NCI-H526 treated with DMSO at 0.1 percent for 48 hours (cell line): ENCODE results near the gene HPSE.

Experiments used
- DNase-seq: peaks from one replicate; lab custom pipeline; 2025; lab: John Stamatoyannopoulos, UW

The HPSE gene

DNA sequence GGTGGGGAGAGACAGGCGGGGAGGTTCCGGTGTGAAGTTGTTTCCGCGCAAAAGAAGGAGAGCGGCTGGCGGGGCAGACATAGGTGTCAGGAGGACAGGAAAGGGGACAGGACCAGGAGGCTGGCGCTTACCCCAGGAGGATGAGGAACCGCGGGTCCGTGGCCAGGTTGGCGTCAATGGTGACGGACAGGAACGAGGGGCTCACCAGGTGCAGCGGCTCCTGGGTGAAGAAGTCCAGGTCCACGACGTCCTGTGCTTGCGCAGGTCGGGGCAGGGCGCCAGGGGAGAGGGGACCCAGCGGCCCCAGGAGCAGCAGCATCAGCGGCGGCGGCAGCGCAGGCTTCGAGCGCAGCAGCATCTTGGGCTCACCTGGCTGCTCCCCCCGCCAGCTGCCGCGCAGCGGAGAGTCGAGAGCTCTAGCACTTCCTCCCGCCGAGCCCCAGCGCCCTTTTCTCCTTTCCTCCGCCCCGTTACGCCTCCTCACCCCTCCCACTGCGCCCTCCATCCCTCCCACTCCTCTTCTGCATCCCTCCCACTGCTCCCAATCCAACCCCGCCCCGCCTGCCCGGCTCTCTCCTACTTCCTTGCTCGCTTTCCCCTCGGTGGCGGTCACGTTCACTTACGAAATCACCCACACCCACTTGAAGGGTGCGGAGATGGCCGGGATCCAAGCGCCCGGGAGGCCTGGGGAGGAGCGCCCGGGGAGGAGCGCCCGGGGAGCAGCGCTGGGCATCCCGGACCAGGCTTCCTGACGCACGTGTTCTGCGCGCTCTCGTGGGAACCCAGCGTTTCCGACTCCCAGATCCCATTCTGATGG lies at the start of gene HPSE:
TSS of gene HPSE (minus strand) at position 424 of the 817 bp plus-strand sequence. CDS start at position 358, 66 bp downstream.
- DNase-seq, result no peak

DNA sequence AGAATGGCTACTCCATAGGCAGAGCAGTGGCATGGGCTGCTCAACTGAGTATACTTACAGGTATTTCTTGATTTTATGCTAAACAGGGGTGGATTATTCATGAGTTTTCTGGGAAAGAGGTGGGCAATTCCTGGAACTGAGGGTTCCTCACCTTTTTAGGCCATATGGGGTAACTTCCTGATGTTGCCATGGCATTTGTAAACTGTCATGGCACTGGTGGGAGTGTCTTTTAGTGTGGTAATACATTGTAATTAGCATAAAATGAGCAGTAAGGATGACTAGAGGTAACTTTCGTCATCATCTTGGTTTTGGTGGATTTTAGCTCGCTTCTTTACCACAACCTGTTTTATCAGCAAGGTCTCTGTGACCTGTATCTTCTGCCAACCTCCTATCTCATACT lies 48.2 kb upstream of the HPSE start:
- DNase-seq, result no peak

DNA sequence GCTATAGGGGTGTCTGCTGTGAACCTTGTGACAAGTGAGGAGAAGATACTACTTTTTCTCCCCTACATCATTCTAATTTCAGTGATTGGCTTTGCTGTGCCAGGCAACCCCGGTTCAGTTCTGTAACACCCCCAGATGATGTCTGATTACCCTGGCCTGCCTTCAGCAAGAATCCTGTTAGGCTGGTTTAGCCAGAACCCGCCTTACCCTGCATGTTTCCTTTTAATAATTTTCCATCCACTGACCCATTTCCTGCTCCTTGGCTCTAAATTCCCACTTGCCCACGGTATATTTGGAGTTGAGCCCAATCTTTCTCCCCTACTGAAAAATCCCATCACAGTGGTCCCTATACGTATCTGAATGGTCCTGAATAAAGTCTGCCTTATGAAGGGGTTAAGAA lies 46.5 kb upstream of the HPSE start:
- no peak for DNase-seq

DNA sequence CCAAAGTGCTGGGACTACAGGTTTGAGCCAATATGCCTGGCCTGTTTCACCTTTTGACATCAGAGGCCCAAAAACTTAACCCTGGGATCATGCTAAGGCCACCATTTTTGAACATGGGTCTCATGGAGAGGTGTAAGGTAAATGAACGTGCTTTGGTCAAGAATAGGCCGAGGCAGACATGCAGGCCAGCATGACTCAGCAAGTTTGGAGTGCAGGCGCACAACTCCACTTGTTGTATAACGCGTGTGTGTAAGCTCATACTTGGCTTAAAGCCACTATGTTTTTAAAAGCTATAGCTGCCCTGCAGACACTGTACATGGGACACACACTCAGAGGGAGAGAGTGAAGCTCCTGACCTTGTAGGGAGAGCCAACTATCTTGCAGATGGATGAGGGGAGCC lies 43.8 kb upstream of the HPSE start:
- DNase-seq, result no peak

DNA sequence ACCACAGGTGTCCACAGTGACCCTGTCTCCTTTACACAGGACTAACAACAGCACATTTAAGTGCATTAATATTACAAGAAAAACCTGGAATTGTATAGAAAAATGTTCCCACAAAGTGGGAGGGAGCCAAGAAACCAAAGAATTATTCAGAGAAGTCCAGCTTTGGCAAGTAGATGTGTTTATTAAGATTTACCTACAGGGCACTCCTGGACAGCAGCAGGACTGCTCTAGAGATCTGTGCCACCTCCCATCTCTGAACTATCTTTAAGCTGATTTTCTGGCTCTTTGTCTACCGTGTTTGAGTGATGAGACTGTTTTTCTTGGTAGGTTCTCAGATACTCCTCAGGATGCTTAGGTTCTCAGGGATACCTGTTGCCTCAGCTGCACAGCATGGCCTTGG lies 38.3 kb upstream of the HPSE start:
- DNase-seq, result no peak

DNA sequence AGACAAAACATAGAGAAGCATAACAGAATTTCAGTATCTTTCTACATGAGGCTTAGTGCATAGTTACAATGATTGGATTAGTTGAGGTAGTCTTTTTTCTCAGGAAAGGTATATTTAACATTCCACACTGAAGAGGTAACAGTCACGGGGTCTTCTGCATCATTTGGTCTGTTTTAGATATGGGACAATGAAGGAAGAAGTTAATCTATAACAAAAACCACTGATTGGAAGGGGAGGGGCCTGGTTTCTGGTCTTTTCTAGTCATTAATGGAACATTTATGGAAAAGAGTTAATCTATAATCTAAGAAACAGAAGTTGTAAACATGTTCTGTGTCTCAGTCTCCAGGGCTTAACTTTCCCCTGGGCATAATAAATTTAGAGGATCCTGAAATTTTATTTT lies 37.3 kb upstream of the HPSE start:
- DNase-seq, result no peak

DNA sequence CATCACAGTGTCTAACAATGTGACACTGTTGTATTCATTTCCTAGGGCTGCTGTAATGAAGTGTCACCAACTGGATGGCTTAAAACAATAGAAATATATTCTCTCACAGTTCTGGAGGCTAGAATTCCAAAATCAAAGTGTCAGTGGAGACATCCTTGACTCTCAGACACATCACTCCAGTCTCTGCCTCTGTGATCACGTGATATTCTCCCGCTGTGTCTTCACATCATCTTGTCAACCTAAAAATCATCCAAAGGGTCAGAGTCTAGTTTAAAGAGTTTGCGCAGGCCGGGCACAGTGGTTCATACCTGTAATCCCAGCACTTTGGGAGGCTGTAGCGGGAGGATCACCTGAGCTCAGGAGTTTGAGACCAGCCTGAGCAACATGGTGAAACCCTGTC lies 36.6 kb upstream of the HPSE start:
- DNase-seq, result no peak

DNA sequence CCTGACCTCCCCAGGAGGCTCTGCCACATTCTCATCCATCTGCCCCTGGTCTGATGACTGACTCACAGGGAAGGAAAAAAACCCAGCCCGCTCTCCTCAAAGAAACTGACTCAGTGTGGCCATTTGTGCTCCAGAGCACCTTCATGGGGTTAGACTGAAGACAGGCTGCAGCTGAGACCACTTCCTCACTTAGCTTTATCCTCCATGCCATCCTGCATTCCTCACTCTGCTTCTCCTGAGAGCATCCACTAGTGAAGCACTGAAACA lies 35.9 kb upstream of the HPSE start:
- DNase-seq, result no peak

DNA sequence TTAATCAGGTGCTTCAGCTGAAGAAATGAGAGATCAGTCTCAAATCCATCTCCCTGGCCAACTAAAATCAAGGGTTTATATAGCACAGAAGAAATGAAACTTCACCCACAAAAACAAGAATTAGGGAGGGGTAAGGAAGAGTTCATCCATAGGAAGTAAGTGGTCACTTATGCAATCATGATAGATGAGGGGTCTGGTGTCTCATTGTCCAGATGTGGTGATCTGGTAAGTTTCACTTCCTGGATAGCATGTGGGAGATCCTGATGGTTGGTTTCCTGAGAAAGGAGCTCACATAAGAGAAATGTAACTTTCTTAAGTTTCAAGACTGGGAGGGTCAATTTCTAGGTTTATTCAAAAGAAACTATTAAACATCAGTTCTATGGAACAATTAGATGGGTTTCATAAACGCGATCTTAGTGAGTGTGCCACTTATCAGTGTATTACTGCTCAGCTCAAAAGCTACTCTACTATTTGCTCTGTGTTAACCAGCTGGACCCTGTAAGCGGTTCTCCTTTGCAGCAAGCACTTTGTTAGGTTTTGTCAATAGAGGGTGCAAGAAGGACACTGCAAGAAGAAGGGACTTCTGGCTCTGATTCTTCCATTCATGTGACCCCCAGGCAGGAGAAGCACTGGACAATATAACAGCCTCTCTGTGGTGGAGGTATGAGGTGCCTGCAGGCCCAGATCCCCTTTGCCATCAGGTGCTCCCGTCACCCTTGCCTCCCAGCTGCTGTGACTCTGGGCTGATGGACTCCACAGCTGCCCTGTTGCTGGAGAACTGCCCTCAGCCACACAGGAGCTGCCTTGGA lies 35.4 kb upstream of the HPSE start:
- no peak for DNase-seq

DNA sequence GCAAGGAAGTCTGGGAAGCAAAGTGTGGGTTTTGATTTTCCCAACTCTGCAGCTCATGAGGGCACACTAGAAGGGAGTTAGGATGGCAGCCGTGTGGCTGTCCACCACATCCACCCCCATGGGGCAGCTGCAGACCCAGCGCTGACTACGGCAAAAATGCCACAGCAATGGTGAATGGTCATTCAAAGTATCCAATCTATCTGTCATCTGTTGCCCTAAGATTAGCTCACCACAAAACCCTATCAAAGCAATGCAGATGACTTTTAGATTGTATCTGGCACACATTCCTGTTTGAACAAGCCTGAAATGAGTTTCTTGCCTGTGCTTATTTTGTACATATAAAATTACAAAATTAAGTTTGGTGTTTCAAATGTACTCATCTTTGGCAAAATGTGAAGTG lies 29.7 kb upstream of the HPSE start:
- no peak for DNase-seq

DNA sequence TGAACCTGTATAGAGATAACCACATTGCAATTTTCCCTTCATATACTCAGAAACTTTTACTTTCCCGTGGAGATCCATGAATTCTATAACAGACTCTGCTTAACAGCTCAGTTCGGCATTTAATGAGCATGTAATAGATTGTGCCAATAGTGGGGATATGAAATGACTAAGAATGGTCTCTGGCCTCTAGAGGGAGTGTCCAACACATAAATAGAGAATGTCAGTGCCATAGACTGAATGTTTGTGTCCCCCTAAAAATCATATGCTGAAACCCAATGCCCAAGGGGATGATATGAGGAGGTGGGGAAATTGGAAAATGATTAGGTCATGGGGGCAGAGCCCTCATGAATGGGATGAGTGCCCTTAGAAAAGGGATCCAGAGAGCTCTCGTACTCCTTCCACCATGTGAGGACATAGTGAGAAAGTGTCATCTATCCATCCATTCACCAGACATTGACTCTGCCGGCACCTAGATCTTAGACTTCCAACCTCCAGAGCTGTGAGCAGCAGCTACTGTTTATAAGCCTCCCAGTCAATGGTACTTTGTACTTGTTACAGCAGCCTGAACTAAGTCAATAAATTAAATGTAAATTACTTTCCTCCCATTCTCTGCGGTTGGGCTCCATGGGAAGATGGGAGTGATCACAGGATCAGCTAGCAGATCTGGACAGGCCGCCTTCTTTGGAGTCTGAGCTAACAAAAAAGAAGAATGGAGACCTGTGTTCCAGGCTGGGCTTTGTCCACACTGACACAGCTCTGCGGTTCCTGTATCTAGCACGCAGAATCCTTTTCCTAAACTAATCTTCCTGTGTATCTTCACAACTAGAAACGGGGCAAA lies 28.1 kb upstream of the HPSE start:
- peak; percentile 74 for DNase-seq

DNA sequence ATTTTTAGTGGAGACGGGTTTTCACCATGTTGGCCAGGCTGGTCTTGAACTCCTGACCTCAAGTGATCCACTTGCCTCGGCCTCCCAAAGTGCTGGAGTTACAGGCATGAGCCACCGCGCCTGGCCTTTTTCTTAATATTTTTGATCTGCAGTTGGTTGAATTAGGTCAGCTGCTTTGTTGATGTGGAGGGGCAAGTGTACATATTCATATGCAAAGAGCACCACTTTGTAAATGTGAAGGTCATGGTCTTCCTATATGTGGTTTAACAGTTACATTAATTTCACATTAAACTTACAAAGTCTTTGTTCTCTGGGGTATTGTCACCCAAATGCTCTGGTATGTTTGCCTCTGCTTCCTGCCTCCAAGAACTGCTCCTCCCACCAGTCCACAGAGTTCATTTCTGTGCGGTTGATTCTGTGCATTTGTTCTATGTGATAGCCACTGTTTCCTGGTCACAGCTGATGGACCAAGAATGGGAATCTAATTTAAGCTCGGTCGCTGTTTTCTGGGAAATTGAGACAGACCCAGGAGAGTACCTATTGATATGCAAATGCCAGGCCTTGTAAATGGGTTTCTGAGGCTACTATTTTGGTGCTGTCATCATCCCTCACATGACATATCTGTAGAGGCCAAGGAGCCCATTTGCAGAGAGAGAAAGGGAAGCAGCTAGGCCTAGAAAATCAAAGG lies 26.9 kb upstream of the HPSE start:
- DNase-seq, result no peak

DNA sequence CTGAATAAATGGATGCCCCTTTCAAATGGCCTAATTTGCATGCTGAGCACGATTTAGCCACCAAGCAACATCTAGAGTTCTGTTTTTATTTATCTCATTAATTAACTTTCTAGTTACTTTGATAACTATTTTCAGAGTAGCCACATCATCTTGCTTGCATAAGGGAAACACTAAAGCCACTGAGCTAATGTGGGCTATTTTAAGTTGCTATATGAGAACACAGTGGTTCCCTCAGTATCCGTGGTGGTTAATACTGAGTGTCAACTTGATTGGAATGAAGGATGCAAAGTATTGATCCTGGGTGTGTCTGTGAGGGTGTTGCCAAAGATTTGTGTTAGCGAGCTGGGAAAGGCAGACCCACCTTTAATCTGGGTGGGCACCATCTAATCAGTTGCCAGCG lies 25.4 kb upstream of the HPSE start:
- no peak for DNase-seq

DNA sequence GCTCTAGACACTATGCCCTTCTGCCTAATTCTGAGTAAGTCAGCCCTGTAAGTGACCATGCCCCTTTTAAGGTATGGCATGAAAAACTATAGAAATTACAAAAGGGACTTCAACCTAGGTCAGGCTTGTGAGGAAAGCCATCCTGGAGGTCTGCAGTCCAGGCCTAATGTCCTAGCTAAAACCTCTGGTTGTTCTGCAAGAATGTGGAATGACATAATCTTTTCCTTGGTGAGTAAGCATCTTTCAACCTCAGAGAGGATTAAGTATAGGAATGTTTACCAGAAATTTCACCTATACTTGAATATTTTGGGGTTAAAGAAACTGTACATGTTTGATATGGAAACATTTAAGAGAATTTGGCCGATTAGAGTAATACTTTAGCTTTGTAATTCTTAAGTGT lies 23.8 kb upstream of the HPSE start:
- DNase-seq, result no peak

DNA sequence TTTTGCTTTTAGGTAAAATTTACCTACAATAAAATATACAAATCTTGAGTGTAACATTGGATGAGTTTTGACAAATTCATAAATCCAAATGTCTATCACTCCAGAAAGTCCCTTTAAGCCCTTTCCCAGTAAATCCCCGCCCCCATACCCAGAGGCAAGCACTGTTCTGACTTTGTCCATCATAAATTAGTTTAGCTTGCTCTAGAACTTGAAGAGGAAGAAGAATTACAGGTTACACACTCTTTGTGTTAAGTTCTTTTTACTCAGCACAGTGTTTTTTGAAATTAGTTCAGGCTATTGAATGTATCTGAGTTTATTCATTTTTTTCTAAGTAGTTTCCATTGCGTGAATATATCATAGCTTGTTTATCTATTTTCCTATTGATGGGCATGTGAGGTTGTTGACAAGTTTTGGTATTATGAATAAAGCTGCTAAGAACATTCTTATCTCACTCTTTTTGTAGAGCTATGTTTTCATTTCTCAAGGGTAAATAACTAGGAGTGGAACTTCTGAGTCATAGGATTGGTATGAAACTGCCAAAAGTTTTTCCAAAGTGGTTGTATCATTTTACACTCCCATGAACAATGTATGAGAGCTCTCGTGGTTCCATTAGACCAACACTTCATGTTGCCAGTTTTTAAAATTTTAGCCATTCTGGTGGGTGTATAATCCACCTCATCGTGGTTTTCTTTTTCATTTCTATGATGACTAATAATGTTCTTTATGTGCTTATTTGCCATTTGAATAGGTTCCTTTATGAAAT lies 22.4 kb upstream of the HPSE start:
- DNase-seq, result no peak

DNA sequence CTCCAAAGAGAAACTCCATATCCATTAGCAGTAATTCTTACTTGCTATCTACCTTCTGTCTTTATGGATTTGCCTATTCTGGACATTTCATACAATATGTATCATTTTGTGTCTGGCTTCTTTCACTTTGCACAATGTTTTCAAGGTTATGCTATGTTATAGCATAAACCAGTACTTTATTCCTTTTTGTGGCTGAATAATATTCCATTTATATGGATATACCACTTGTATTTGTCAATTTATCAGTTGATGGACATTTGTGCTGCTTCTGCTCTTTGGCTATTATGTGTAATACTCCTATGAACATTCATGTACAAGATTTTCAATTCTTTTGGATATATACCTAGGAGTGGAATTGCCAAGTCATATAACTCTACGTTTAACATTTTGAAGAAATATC lies 18.9 kb upstream of the HPSE start:
- DNase-seq, result no peak

DNA sequence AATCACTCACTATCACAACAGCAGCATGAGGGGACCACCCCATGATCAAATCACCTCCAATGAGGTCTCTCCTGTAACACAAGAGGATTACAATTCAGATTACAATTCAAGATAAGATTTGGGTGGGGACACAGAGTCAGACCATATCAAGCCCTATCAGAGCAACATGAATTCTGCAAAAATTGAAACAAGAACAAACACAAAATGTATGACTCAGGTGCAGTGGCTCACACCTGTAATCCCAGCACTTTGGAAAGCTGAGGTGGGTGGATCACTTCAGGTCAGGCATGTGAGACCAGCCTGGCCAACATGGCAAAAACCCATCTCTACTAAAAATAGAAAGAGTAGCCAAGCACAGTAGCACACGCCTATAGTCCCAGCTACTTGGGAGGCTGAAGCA lies 13.4 kb upstream of the HPSE start:
- DNase-seq, result no peak

DNA sequence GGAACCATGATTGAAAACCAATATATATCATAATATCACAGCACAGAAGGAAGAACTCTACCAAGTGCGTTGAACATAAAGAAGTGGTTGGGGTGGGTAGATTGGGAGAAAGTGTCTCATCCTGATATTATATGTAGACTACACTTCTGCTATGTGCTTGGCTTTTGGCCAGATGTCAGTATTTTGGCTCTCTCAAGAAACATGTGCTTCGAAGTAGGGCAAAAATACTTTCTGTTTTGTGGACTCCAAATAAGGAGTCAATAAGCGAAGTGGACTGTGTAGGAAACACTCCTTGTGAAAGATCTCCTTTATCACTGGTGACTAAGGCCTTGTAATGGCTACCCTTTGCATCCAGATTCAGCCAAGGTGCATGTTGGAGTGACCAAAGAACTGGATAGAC lies 7.8 kb upstream of the HPSE start:
- DNase-seq, result no peak

DNA sequence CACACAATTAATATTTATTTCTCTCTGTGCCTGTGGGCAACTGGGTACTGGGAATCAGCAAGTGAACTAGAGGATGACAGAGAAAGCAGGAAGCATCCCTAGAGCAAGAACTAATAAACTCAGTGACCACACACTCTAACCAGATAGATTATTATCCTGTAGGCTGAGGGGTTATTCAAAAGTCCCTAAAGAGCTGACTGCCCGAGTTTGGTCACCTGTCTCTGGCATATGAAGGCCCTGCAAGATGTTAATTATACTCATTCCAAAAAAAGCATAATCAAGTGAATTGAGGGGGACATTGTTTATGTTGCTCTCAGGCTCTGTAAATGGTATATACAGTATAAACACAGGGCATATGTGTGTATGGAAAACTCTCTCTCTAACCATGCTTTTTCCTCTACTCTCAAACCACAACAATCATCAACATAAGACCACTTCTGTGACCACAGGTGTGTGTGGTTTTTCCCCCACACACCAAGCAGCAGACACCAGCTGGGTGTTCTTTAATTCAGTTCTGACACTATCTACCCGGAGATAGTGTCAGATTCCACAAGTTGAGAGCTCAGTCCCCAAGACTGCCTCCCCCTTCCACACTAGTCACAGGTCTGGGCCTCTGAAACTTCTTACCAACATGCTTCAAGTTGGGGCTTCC lies 6.2 kb upstream of the HPSE start:
- no peak for DNase-seq

DNA sequence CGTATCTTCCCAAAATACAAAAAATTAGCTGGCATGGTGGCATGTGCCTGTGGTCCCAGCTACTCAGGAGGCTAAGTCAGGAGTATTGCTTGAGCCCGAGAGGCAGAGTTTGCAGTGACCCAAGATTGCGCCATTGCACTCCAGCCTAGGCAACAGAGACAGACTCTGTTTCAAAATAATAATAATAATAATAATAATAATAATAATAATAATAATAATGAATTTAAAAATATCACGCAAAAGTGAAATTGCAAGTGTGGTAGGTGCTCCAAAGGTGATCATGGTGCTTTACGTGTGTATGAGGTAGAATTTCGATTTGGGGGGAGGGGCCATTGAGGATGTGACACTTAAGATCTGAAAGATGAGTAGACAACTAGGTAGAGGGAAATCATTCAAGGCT lies 4.9 kb upstream of the HPSE start:
- DNase-seq, result no peak

DNA sequence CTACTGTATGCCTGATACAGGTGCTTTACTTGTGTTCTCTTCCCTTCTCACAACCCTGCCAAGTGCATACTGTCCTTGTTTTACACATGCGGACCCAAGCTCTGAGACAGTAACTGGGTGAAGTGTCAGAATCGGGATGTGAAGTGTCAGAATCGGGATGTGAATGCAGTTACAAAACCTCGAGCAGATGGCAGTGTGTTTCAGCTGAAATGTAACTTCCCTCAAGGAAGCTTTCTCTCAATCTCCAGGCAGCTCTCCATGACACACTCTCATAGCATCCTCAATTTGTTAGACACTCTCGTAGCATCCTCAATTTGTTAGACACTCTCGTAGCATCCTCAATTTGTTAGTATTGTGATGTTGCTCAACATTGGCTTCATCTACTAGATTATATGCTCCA lies 1.1 kb upstream of the HPSE start:
- no peak for DNase-seq
